HepG2 (cell line): ENCODE data around the gene ASH1L. TPM values are rescaled to one million over a fixed set of nuclear protein-coding genes. Genes with fewer than 3 reads are reported as not detected.

Source experiments
- AHR ChIP-seq: IDR thresholded peaks from 2 replicates; pipeline ENCODE4 v1.6.1; 2018; ENCODE audit warnings: missing genetic modification reagents, missing compliant biosample characterization
- CERS6 ChIP-seq: sonication (generic); formaldehyde crosslinking; IDR thresholded peaks from 2 replicates; pipeline ENCODE4 v1.5.0; 2020; ENCODE audit warnings: missing genetic modification reagents
- HIVEP1 ChIP-seq: sonication (generic); formaldehyde crosslinking; IDR thresholded peaks from 2 replicates; pipeline ENCODE4 v1.4.0; 2020; ENCODE audit warnings: mild to moderate bottlenecking, missing genetic modification reagents
- HOXA3 ChIP-seq: sonication (generic); formaldehyde crosslinking; IDR thresholded peaks from 2 replicates; pipeline ENCODE4 v1.5.0; 2020; ENCODE audit warnings: missing genetic modification reagents
- KLF6 ChIP-seq: IDR thresholded peaks from 2 replicates; pipeline ENCODE4 v1.8.0; 2016; ENCODE audit warnings: missing biosample characterization, missing genetic modification reagents
- NCOA1 ChIP-seq: sonication (generic); formaldehyde crosslinking; IDR thresholded peaks from 2 replicates; pipeline ENCODE4 v1.9.0; 2021; ENCODE audit warnings: missing genetic modification reagents
- PITX1 ChIP-seq: sonication (generic); formaldehyde crosslinking; IDR thresholded peaks from 2 replicates; pipeline ENCODE4 v1.5.1; 2020; ENCODE audit warnings: mild to moderate bottlenecking, missing genetic modification reagents
- REPIN1 ChIP-seq: sonication (generic); formaldehyde crosslinking; IDR thresholded peaks from 2 replicates; pipeline ENCODE4 v1.8.0; 2022; ENCODE audit warnings: missing genetic modification reagents, low read depth, mild to moderate bottlenecking, borderline replicate concordance
- RNF2 ChIP-seq: fragments of 450-650 bp; conservative IDR thresholded peaks from 2 replicates; pipeline ENCODE4 v1.6.1; 2016; ENCODE audit warnings: low read depth
- SALL1 ChIP-seq: sonication (generic); formaldehyde crosslinking; IDR thresholded peaks from 2 replicates; pipeline ENCODE4 v1.8.0; 2022; ENCODE audit warnings: mild to moderate bottlenecking, missing genetic modification reagents
- ZBTB10 ChIP-seq: sonication (generic); formaldehyde crosslinking; IDR thresholded peaks from 2 replicates; pipeline ENCODE4 v1.4.0; 2020; ENCODE audit warnings: missing genetic modification reagents, borderline replicate concordance
- ZBTB7B ChIP-seq: sonication (generic); formaldehyde crosslinking; IDR thresholded peaks from 2 replicates; pipeline ENCODE4 v1.4.0; 2020; ENCODE audit warnings: missing genetic modification reagents
- ZFY ChIP-seq: sonication (generic); formaldehyde crosslinking; IDR thresholded peaks from 2 replicates; pipeline ENCODE4 v1.4.0; 2020; ENCODE audit warnings: missing genetic modification reagents
- ZHX1 ChIP-seq: sonication (generic); formaldehyde crosslinking; IDR thresholded peaks from 2 replicates; pipeline ENCODE4 v1.8.1; 2022; ENCODE audit warnings: low read depth, mild to moderate bottlenecking, missing genetic modification reagents
- ZHX2 ChIP-seq, 2 experiments: sonication (generic) in 1 of 2; formaldehyde crosslinking in 1 of 2; IDR thresholded peaks; 2 replicates each; pipeline versions ENCODE4 v1.6.1 to v1.9.0; 2014 to 2022; ENCODE audit warnings: antibody characterized with exemption in 1 of 2, borderline replicate concordance in 1 of 2, inconsistent platforms in 1 of 2, low read depth in 1 of 2, missing genetic modification reagents in 1 of 2
- ZMYM4 ChIP-seq: sonication (generic); formaldehyde crosslinking; IDR thresholded peaks from 2 replicates; pipeline ENCODE4 v1.8.1; 2023; ENCODE audit warnings: mild to moderate bottlenecking, missing genetic modification reagents
- ZNF446 ChIP-seq: sonication (generic); formaldehyde crosslinking; IDR thresholded peaks from 2 replicates; pipeline ENCODE4 v1.5.0; 2020; ENCODE audit warnings: mild to moderate bottlenecking, missing genetic modification reagents
- ZNF546 ChIP-seq: sonication (generic); formaldehyde crosslinking; conservative IDR thresholded peaks from 2 replicates; pipeline ENCODE4 v1.8.1; 2023; ENCODE audit warnings: mild to moderate bottlenecking, missing genetic modification reagents
- polyA plus RNA-seq, 8 experiments: library from polyadenylated mRNA; depleted of rRNA in 3 of 8; stranded (reverse) in 7 of 8; unstranded in 1 of 8; fragments of >200 nt; fragmentation: Illumina TruSeq in 4 of 8; extraction: Trizol in 4 of 8; gene quantifications; 2 replicates each; pipeline versions ENCODE4 v1.2.1 to v1.2.3, GENCODE V29; 2011 to 2016; ENCODE audit warnings: low read depth in 4 of 8, missing spikeins in 1 of 8, mixed read lengths in 1 of 8; ENCODE audit not compliant: insufficient read depth in 1 of 8
- total RNA-seq, 5 experiments: library from RNA; depleted of rRNA; stranded (reverse); fragments of >200 nt; fragmentation: Illumina TruSeq; extraction: Trizol; gene quantifications; 2 replicates each; pipeline ENCODE4 v1.2.3, GENCODE V29; 2016; ENCODE audit warnings: low read depth in 1 of 5

Gene ASH1L
- total and polyA plus RNA-seq, 2 of the 13 experiments (the other 11 are each of a cell fraction or from before 2014, with no cell fraction given) = 10.2 to 15.3 TPM

- TF ChIP-seq ZBTB10 (no peak), RNF2 (no peak), ZHX1 (peak; percentile 39; the same call in 1 of the 2 replicates), ZHX2 (IDR thresholded peaks at IDR 0.05; ENCODE audit: low read depth) (0 out of 2 replicates have a peak, but pooled peaks have one; percentile 39), ZHX2 (CRISPR knock-in tag; IDR thresholded peaks at IDR 0.05; ENCODE audit: borderline replicate concordance) (no peak), REPIN1 (CRISPR knock-in tag) (no peak), ZMYM4 (peak; percentile 52; the same call in 1 of the 2 replicates), ZNF446 (CRISPR knock-in tag) (no peak), ZNF546 (CRISPR knock-in tag) (0 out of 2 replicates have a peak, but pooled peaks have one; percentile 16), ZFY (CRISPR knock-in tag) (peak; percentile 31; the same call in 1 of the 2 replicates), ZBTB7B (peak; percentile 58; the same call in 1 of the 2 replicates), HOXA3 (CRISPR knock-in tag) (peak; percentile 34; the same call in 1 of the 2 replicates), KLF6 (CRISPR knock-in tag) (no peak), SALL1 (CRISPR knock-in tag) (peak; percentile 58), HIVEP1 (no peak), NCOA1 (CRISPR knock-in tag) (no peak), AHR (CRISPR knock-in tag) (0 out of 2 replicates have a peak, but pooled peaks have one; percentile 30), PITX1 (CRISPR knock-in tag) (no peak), CERS6 (CRISPR knock-in tag) (no peak)
These were observed 277.0 kb downstream of the ASH1L start (continued) for GRCh38 chr1:155285631-155286044.
